SU-DHL-6 (cell line): ENCODE results near the gene PIP4K2B.
A peak's percentile ranks its signal among the peaks of the same experiment; 100 is the strongest.

ENCODE experiments used
- H2AFZ ChIP-seq: fragments of 200-600 bp; sonication (generic); 2 replicates; pipeline ENCODE4 v1.6.1; 2014; ENCODE audit warnings: low read depth, mild to moderate bottlenecking, moderate library complexity, mixed read lengths, antibody characterized with exemption, low read length; ENCODE audit not compliant: severe bottlenecking
- H3F3A ChIP-seq: fragments of 200-600 bp; shearing (Covaris generic); 2 replicates; pipeline ENCODE4 v1.6.0; 2016; ENCODE audit warnings: antibody characterized with exemption, mild to moderate bottlenecking; ENCODE audit not compliant: insufficient read depth
- H3K27ac ChIP-seq: fragments of 200-600 bp; sonication (generic); 2 replicates; pipeline ENCODE4 v1.5.1; 2016; ENCODE audit warnings: low read depth, mild to moderate bottlenecking, low read length, moderate library complexity, mixed read lengths
- H3K27me3 ChIP-seq: fragments of 200-600 bp; sonication (generic), shearing (Covaris generic); 2 replicates; pipeline ENCODE4 v1.6.0; 2014; ENCODE audit warnings: mild to moderate bottlenecking, low read length
- H3K36me3 ChIP-seq: fragments of 200-600 bp; sonication (generic); 2 replicates; pipeline ENCODE4 v1.6.1; 2014; ENCODE audit warnings: mild to moderate bottlenecking, low read length, mixed read lengths
- H3K4me2 ChIP-seq: fragments of 300-600, 200-600 bp; shearing (Covaris generic), sonication (generic); 2 replicates; pipeline ENCODE4 v1.6.0; 2014; ENCODE audit warnings: low read length, low read depth, mild to moderate bottlenecking; ENCODE audit not compliant: poor library complexity, severe bottlenecking
- H3K4me3 ChIP-seq: fragments of 200-600 bp; sonication (generic); 2 replicates; pipeline ENCODE4 v1.5.1; 2014; ENCODE audit warnings: antibody characterized with exemption, low read length, mild to moderate bottlenecking, mixed read lengths; ENCODE audit not compliant: insufficient read depth, poor library complexity, severe bottlenecking
- H3K79me2 ChIP-seq: fragments of 200-600 bp; sonication (generic); 2 replicates; pipeline ENCODE4 v1.6.1; 2014; ENCODE audit warnings: mild to moderate bottlenecking, low read length, moderate library complexity; ENCODE audit not compliant: insufficient read depth
- H3K9ac ChIP-seq: fragments of 200-600 bp; sonication (generic); 2 replicates; pipeline ENCODE4 v1.7.0; 2014; ENCODE audit warnings: mild to moderate bottlenecking, low read length
- H3K9me2 ChIP-seq: fragments of 200-600 bp; sonication (generic); replicated peaks from 2 replicates; pipeline ENCODE4 v1.6.1; 2014; ENCODE audit warnings: low read length; ENCODE audit not compliant: insufficient read depth
- H3K9me3 ChIP-seq: fragments of 200-600 bp; sonication (generic); 2 replicates; pipeline ENCODE4 v1.6.1; 2014; ENCODE audit warnings: low read length, mixed read lengths; ENCODE audit not compliant: insufficient read depth
- H4K20me1 ChIP-seq: fragments of 200-600 bp; sonication (generic); 2 replicates; pipeline ENCODE4 v1.6.1; 2014; ENCODE audit warnings: low read depth, mild to moderate bottlenecking, antibody characterized with exemption, low read length, moderate library complexity, mixed read lengths
- EZH2phosphoT487 ChIP-seq: fragments of 200-600 bp; sonication (generic), shearing (Covaris generic); conservative IDR thresholded peaks from 2 replicates; pipeline ENCODE4 v1.6.1; 2018; ENCODE audit warnings: mild to moderate bottlenecking, antibody characterized with exemption, low read length, moderate library complexity, mixed read lengths
- TF ChIP-seq, protein P1 (sequence below): fragments of 200-600 bp; sonication (generic); IDR thresholded peaks from one replicate; pipeline ENCODE4 v1.5.1; 2017; ENCODE audit warnings: antibody characterized with exemption, mild to moderate bottlenecking, low read length, moderate library complexity; ENCODE audit not compliant: insufficient read depth, poor library complexity, severe bottlenecking

The PIP4K2B gene

GRCh38 chr17:38825762-38826247 is 26.4 kb upstream of the PIP4K2B start:
- H2AFZ ChIP-seq, result peak overlapping the region; percentile 62
- H3K27me3 ChIP-seq, result no peaks in the 10 kb centered on the region

GRCh38 chr17:38824899-38825761 is 25.8 kb upstream of the PIP4K2B start, which contains the start of gene CWC25:
TSS of gene CWC25 (minus strand) at chr17:38825321. CDS start at chr17:38825183, 138 bp downstream.
- no peaks in the 10 kb centered on the region for H3K9me2 ChIP-seq
- H4K20me1 ChIP-seq, result 0 out of 2 replicates have a peak, but pooled peaks cover 6% of the 10 kb centered on the region
- TF ChIP-seq, protein P1, sequence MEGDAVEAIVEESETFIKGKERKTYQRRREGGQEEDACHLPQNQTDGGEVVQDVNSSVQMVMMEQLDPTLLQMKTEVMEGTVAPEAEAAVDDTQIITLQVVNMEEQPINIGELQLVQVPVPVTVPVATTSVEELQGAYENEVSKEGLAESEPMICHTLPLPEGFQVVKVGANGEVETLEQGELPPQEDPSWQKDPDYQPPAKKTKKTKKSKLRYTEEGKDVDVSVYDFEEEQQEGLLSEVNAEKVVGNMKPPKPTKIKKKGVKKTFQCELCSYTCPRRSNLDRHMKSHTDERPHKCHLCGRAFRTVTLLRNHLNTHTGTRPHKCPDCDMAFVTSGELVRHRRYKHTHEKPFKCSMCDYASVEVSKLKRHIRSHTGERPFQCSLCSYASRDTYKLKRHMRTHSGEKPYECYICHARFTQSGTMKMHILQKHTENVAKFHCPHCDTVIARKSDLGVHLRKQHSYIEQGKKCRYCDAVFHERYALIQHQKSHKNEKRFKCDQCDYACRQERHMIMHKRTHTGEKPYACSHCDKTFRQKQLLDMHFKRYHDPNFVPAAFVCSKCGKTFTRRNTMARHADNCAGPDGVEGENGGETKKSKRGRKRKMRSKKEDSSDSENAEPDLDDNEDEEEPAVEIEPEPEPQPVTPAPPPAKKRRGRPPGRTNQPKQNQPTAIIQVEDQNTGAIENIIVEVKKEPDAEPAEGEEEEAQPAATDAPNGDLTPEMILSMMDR, result no peak
- no peak for TF ChIP-seq EZH2phosphoT487
- peak within 1 kb of the TSS; percentile 93 for H3K4me3 ChIP-seq
- peak within 1 kb of the TSS; percentile 54 for H3K27ac ChIP-seq
- H3K9ac ChIP-seq, result peak within 1 kb of the TSS; percentile 77
- H3K36me3 ChIP-seq, result no peaks in the 10 kb centered on the region
- H3K27me3 ChIP-seq, result no peaks in the 10 kb centered on the region
- no peaks in the 10 kb centered on the region for H3F3A ChIP-seq
- H3K79me2 ChIP-seq, result peaks cover 25% of the 10 kb centered on the region
- peak within 1 kb of the TSS; percentile 85 for H3K4me2 ChIP-seq
- H3K9me3 ChIP-seq, result no peaks in the 10 kb centered on the region
- H2AFZ ChIP-seq, result peak within 1 kb of the TSS; percentile 62

More at GRCh38 chr17:38825762-38826247, 26.4 kb upstream of the PIP4K2B start:
- no peak for TF ChIP-seq EZH2phosphoT487
- TF ChIP-seq, protein P1, result no peak
- peak overlapping the region; percentile 54 for H3K27ac ChIP-seq
- H3F3A ChIP-seq, result no peaks in the 10 kb centered on the region
- peaks cover 25% of the 10 kb centered on the region for H3K79me2 ChIP-seq
- peak overlapping the region; percentile 93 for H3K4me3 ChIP-seq
- peak overlapping the region; percentile 85 for H3K4me2 ChIP-seq
- H3K36me3 ChIP-seq, result no peaks in the 10 kb centered on the region
- H3K9me3 ChIP-seq, result no peaks in the 10 kb centered on the region
- peak overlapping the region; percentile 77 for H3K9ac ChIP-seq
- 0 out of 2 replicates have a peak, but pooled peaks cover 6% of the 10 kb centered on the region for H4K20me1 ChIP-seq
- no peaks in the 10 kb centered on the region for H3K9me2 ChIP-seq

- no peaks in the 10 kb centered on the region for H3K9me2 ChIP-seq
- no peaks in the 10 kb centered on the region for H4K20me1 ChIP-seq
- no peak overlapping the region for H3K4me2 ChIP-seq
- H3K27ac ChIP-seq, result no peak overlapping the region
- H3K27me3 ChIP-seq, result no peaks in the 10 kb centered on the region
- H3K9me3 ChIP-seq, result no peaks in the 10 kb centered on the region
- H3K79me2 ChIP-seq, result peaks cover 5% of the 10 kb centered on the region
- H3K4me3 ChIP-seq, result no peak overlapping the region
- no peak overlapping the region for H2AFZ ChIP-seq
- H3K36me3 ChIP-seq, result peaks cover 9% of the 10 kb centered on the region; the same call in 1 of the 2 replicates
- H3F3A ChIP-seq, result no peaks in the 10 kb centered on the region
- no peak for TF ChIP-seq EZH2phosphoT487
- TF ChIP-seq, protein P1, result no peak
- no peak overlapping the region for H3K9ac ChIP-seq
Observed at GRCh38 chr17:38815576-38816193, 16.3 kb upstream of the PIP4K2B start.
